Chondrocyte (in vitro differentiated cells): ENCODE results near the gene PCSK2. TPM values are rescaled to one million over a fixed set of nuclear protein-coding genes. Genes with fewer than 3 reads are reported as not detected.

Source experiments
- DNase-seq: peaks from one replicate; pipeline ENCODE4 v3.0.0; 2021; ENCODE audit warnings: mixed read lengths, low spot score
- H3K27ac Mint-ChIP-seq: one replicate; pipeline ENCODE4 v1.8.0; 2021; ENCODE audit warnings: mild to moderate bottlenecking, moderate library complexity, mixed read lengths; ENCODE audit not compliant: unreplicated experiment
- H3K27me3 Mint-ChIP-seq: 2 replicates; pipeline ENCODE4 v1.8.0; 2021; ENCODE audit warnings: low read depth, mixed read lengths
- H3K36me3 Mint-ChIP-seq: 2 replicates; pipeline ENCODE4 v1.8.0; 2021; ENCODE audit warnings: low read depth, mixed read lengths
- H3K4me1 Mint-ChIP-seq: 2 replicates; pipeline ENCODE4 v1.8.0; 2021; ENCODE audit warnings: low read depth, mild to moderate bottlenecking, mixed read lengths
- H3K4me3 Mint-ChIP-seq: one replicate; pipeline ENCODE4 v1.8.0; 2021; ENCODE audit warnings: mild to moderate bottlenecking, moderate library complexity, mixed read lengths; ENCODE audit not compliant: unreplicated experiment
- H3K9me3 Mint-ChIP-seq: 2 replicates; pipeline ENCODE4 v1.8.0; 2021; ENCODE audit warnings: low read depth, mixed read lengths
- total RNA-seq: library from RNA; stranded (reverse); gene quantifications from 3 replicates; pipeline ENCODE4 v1.2.1, GENCODE V29; 2021
- TF ChIP-seq, protein P1 (sequence below): fragments of 200-600 bp; sonication (generic); IDR thresholded peaks from 2 replicates; pipeline ENCODE4 v1.5.0; 2021; ENCODE audit warnings: antibody characterized with exemption, mild to moderate bottlenecking, moderate library complexity

The PCSK2 gene
- total RNA-seq, 1 donor from 2014 or later: not detected

DNA sequence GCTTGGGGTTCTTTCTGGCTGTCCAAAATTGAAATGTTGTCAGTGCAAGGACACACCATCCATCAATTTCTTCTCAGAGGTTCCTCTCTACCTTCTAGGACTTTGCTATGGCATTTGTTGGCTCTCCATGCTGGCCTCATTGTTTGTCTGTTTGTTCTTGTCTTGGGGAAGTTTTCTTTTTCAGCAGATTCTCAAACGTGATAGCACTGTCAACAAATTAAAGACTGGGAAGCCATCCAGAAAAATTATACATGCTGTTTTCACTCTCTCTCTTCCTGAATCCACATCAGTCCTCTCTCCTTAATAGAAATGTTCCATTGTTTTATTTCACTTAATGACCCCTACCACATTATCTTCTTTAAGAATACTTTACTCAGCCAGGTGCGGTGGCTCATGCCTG, 130.4 kb downstream of the PCSK2 start:
- TF ChIP-seq, protein P1, sequence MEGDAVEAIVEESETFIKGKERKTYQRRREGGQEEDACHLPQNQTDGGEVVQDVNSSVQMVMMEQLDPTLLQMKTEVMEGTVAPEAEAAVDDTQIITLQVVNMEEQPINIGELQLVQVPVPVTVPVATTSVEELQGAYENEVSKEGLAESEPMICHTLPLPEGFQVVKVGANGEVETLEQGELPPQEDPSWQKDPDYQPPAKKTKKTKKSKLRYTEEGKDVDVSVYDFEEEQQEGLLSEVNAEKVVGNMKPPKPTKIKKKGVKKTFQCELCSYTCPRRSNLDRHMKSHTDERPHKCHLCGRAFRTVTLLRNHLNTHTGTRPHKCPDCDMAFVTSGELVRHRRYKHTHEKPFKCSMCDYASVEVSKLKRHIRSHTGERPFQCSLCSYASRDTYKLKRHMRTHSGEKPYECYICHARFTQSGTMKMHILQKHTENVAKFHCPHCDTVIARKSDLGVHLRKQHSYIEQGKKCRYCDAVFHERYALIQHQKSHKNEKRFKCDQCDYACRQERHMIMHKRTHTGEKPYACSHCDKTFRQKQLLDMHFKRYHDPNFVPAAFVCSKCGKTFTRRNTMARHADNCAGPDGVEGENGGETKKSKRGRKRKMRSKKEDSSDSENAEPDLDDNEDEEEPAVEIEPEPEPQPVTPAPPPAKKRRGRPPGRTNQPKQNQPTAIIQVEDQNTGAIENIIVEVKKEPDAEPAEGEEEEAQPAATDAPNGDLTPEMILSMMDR: no peak
- no peaks in the 10 kb centered on the region for H3K4me1 Mint-ChIP-seq
- H3K36me3 Mint-ChIP-seq: no peaks in the 10 kb centered on the region
- peaks cover 7% of the 10 kb centered on the region for H3K27me3 Mint-ChIP-seq
- H3K4me3 Mint-ChIP-seq: no peak overlapping the region
- no peak for DNase-seq
- no peak overlapping the region for H3K27ac Mint-ChIP-seq
- no peaks in the 10 kb centered on the region for H3K9me3 Mint-ChIP-seq

DNA sequence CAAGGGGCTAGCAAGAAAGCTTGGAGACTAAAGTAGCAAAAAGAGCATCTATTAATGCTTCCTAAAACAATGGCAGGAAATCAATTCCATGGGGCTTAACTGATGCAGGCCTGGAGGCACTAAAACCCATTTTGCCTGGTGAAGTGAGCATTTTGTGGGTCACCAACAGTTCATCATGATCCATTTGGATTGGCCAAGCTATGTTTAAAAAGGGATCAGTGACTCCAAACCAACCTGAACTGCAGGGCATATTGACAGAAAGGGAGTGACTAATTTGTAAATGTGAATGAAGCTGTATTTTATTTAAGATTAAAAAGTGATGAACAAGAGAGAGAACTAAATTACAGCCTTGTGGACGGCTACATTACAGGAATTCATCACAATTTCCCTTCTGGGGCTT, 132.0 kb downstream of the PCSK2 start:
- H3K4me1 Mint-ChIP-seq: no peaks in the 10 kb centered on the region
- H3K36me3 Mint-ChIP-seq: no peaks in the 10 kb centered on the region
- H3K27me3 Mint-ChIP-seq: peaks cover 7% of the 10 kb centered on the region
- no peaks in the 10 kb centered on the region for H3K9me3 Mint-ChIP-seq
- H3K4me3 Mint-ChIP-seq: no peak overlapping the region
- TF ChIP-seq, protein P1: no peak
- no peak for DNase-seq
- H3K27ac Mint-ChIP-seq: no peak overlapping the region

DNA sequence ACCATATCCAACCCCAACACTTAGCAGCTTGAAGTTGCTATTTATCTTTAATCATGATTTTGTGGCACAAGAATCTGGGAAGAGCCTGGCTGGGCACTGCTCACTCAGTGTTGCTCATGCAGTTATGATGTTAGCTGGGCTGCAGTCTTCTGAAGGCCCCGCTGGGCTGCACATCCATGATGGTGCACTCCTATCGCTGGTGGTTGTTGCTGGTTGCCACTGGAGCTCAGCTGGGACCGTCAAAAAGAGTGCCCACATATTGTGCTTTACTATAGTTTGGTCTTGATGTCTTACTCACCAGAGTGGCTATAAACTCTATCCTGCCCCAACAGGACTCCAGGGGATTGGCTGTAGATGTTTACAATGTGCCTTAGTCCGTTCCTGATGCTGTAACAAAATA, 137.8 kb downstream of the PCSK2 start:
- H3K9me3 Mint-ChIP-seq: no peaks in the 10 kb centered on the region
- H3K27ac Mint-ChIP-seq: no peak overlapping the region
- H3K4me1 Mint-ChIP-seq: no peaks in the 10 kb centered on the region
- DNase-seq: no peak
- TF ChIP-seq, protein P1: no peak
- no peaks in the 10 kb centered on the region for H3K36me3 Mint-ChIP-seq
- no peaks in the 10 kb centered on the region for H3K27me3 Mint-ChIP-seq
- H3K4me3 Mint-ChIP-seq: no peak overlapping the region

DNA sequence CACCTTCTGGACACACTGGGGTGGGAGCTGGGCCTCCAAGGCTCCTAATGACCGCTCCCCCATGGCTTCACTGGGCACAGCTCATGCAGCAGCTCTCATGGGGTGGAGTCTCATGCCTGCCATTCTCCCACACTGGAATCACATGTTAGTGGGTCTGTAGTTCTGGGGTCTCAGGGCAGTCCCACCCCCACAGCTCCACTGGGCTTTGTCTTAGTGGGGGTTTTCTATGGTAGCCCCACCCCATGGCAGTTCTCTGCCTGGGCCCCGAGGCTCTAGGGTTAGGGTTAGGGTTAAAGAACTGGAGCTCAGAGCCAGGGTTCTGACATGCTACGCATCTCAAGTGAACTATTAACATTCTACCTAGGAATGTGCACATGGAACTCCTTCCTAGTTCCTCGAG, 139.0 kb downstream of the PCSK2 start:
- TF ChIP-seq, protein P1: no peak
- Mint-ChIP-seq H3K4me1 (no peaks in the 10 kb centered on the region), H3K4me3 (no peak overlapping the region), H3K9me3 (no peaks in the 10 kb centered on the region), H3K36me3 (no peaks in the 10 kb centered on the region), H3K27ac (no peak overlapping the region), H3K27me3 (peaks cover 7% of the 10 kb centered on the region)
- DNase-seq: no peak

DNA sequence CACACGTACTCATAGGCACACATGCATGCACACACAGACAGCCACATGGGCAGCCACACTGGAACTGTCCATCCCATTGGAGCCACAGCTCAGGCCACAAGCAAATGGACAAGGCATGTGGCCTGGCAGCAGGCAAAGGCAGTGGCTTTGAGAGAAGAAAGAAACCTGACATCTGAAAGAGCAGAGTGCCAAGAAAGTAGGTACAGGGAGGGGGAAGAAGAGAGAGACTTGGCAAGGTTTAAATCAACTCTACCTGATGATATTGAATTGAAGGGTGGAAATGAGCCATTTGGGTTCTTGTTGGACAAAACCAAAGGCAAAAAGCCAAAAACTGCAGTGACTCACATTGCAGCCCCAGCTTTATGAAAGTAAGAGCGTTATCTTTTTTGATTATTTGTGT, 142.7 kb downstream of the PCSK2 start:
- TF ChIP-seq, protein P1: no peak
- no peaks in the 10 kb centered on the region for H3K4me1 Mint-ChIP-seq
- peaks cover 15% of the 10 kb centered on the region for H3K27me3 Mint-ChIP-seq

More for the DNA sequence above, 142.7 kb downstream of the PCSK2 start:
- Mint-ChIP-seq H3K9me3 (no peaks in the 10 kb centered on the region), H3K4me3 (no peak overlapping the region), H3K27ac (no peak overlapping the region), H3K36me3 (no peaks in the 10 kb centered on the region)
- no peak for DNase-seq
